H9 (cell line): Measurements from ENCODE around the gene RADIL. TPM values are rescaled to one million over a fixed set of nuclear protein-coding genes. Genes with fewer than 3 reads are reported as not detected.

ENCODE experiments used
- DNase-seq: peaks from one replicate; pipeline ENCODE4 v3.0.0-alpha.2; 2017
- H2AFZ ChIP-seq: one replicate; pipeline ENCODE4 v1.6.1; 2013; ENCODE audit warnings: mild to moderate bottlenecking, low read length, control low read depth, moderate library complexity
- H2AK5ac ChIP-seq: 2 replicates; pipeline ENCODE4 v1.6.1; 2013; ENCODE audit warnings: low read length, control low read depth, mixed read lengths; ENCODE audit not compliant: insufficient read length
- H2BK120ac ChIP-seq: one replicate; pipeline ENCODE4 v1.6.1; 2013; ENCODE audit warnings: low read depth, mild to moderate bottlenecking, low read length, control low read depth, inconsistent platforms; ENCODE audit not compliant: poor library complexity, severe bottlenecking
- H2BK12ac ChIP-seq: 2 replicates; pipeline ENCODE4 v1.6.1; 2013; ENCODE audit warnings: low read length, control low read depth, mixed read lengths, low read depth; ENCODE audit not compliant: insufficient read length
- H2BK15ac ChIP-seq: 2 replicates; pipeline ENCODE4 v1.6.1; 2013; ENCODE audit warnings: low read depth, low read length, control low read depth
- H2BK20ac ChIP-seq: one replicate; pipeline ENCODE4 v1.6.1; 2013; ENCODE audit warnings: low read depth, mild to moderate bottlenecking, low read length, control low read depth, inconsistent platforms; ENCODE audit not compliant: poor library complexity, severe bottlenecking
- H2BK5ac ChIP-seq: 2 replicates; pipeline ENCODE4 v1.6.1; 2013; ENCODE audit warnings: low read length, control low read depth, mixed read lengths; ENCODE audit not compliant: insufficient read length
- H3K14ac ChIP-seq: 2 replicates; pipeline ENCODE4 v1.6.1; 2013; ENCODE audit warnings: low read length, control low read depth; ENCODE audit not compliant: insufficient read depth
- H3K18ac ChIP-seq: 2 replicates; pipeline ENCODE4 v1.6.1; 2013; ENCODE audit warnings: low read depth, mild to moderate bottlenecking, mixed read lengths, low read length, control low read depth; ENCODE audit not compliant: insufficient read length
- H3K23ac ChIP-seq: 2 replicates; pipeline ENCODE4 v1.6.1; 2013; ENCODE audit warnings: low read length, control low read depth, mixed read lengths, low read depth; ENCODE audit not compliant: insufficient read length
- H3K23me2 ChIP-seq: 2 replicates; pipeline ENCODE4 v1.6.1; 2013; ENCODE audit warnings: low read depth, mild to moderate bottlenecking, mixed read lengths, low read length, control low read depth; ENCODE audit not compliant: insufficient read length, poor library complexity, severe bottlenecking
- H3K27ac ChIP-seq: 2 replicates; pipeline ENCODE4 v1.5.1; 2013; ENCODE audit warnings: low read length, control low read depth, mixed read lengths, low read depth; ENCODE audit not compliant: insufficient read length
- H3K27me3 ChIP-seq: 2 replicates; pipeline ENCODE4 v1.6.1; 2013; ENCODE audit warnings: low read length, control low read depth, inconsistent platforms; ENCODE audit not compliant: insufficient read depth
- H3K4ac ChIP-seq: 2 replicates; pipeline ENCODE4 v1.6.1; 2013; ENCODE audit warnings: low read depth, mild to moderate bottlenecking, control low read depth, inconsistent platforms, low read length, moderate library complexity
- H3K4me1 ChIP-seq: 2 replicates; pipeline ENCODE4 v1.6.1; 2013; ENCODE audit warnings: low read length, control low read depth, inconsistent platforms; ENCODE audit not compliant: insufficient read depth
- H3K4me2 ChIP-seq: 2 replicates; pipeline ENCODE4 v1.6.1; 2013; ENCODE audit warnings: low read length, control low read depth, mixed read lengths; ENCODE audit not compliant: insufficient read length, insufficient read depth
- H3K56ac ChIP-seq: 2 replicates; pipeline ENCODE4 v1.6.1; 2013; ENCODE audit warnings: low read depth, mild to moderate bottlenecking, mixed read lengths, low read length, control low read depth; ENCODE audit not compliant: insufficient read length
- H3K79me1 ChIP-seq: 2 replicates; pipeline ENCODE4 v1.6.1; 2013; ENCODE audit warnings: low read depth, mild to moderate bottlenecking, moderate library complexity, low read length, control low read depth, inconsistent platforms; ENCODE audit not compliant: insufficient read depth, poor library complexity, severe bottlenecking
- H3K79me2 ChIP-seq: 2 replicates; pipeline ENCODE4 v1.6.1; 2013; ENCODE audit warnings: low read length, control low read depth, inconsistent platforms; ENCODE audit not compliant: insufficient read depth
- H3K9ac ChIP-seq: 2 replicates; pipeline ENCODE4 v1.6.1; 2013; ENCODE audit warnings: low read length, control low read depth, mixed read lengths; ENCODE audit not compliant: insufficient read length; ENCODE audit errors: extremely low read depth
- H3K9me3 ChIP-seq: one replicate; pipeline ENCODE4 v1.6.1; 2013; ENCODE audit warnings: low read depth, low read length, inconsistent platforms; ENCODE audit not compliant: control insufficient read depth
- H3T11ph ChIP-seq: one replicate; pipeline ENCODE4 v1.6.1; 2013; ENCODE audit warnings: mild to moderate bottlenecking, low read length, control low read depth, inconsistent platforms
- H4K20me1 ChIP-seq: one replicate; pipeline ENCODE4 v1.6.1; 2013; ENCODE audit not compliant: control insufficient read depth, insufficient read length, insufficient read depth
- H4K5ac ChIP-seq: 2 replicates; pipeline ENCODE4 v1.6.1; 2013; ENCODE audit warnings: low read depth, mild to moderate bottlenecking, mixed read lengths, low read length, control low read depth; ENCODE audit not compliant: insufficient read length
- H4K8ac ChIP-seq: replicated peaks from 2 replicates; pipeline ENCODE4 v1.6.1; 2013; ENCODE audit warnings: low read length, control low read depth, mixed read lengths, low read depth; ENCODE audit not compliant: insufficient read length
- H4K91ac ChIP-seq: 2 replicates; pipeline ENCODE4 v1.6.1; 2013; ENCODE audit warnings: low read depth, mild to moderate bottlenecking, moderate library complexity, mixed read lengths, low read length, control low read depth; ENCODE audit not compliant: insufficient read length
- H3K27ac Mint-ChIP-seq, 3 experiments: 2 replicates in 2 of 3; 3 replicates in 1 of 3; pipeline ENCODE4 v1.8.0; 2020 to 2021; ENCODE audit warnings: mixed read lengths in 3 of 3, mild to moderate bottlenecking in 1 of 3, moderate library complexity in 1 of 3
- H3K27me3 Mint-ChIP-seq: 2 replicates; pipeline ENCODE4 v1.8.0; 2021; ENCODE audit warnings: low read depth, mild to moderate bottlenecking, moderate library complexity, mixed read lengths
- H3K36me3 Mint-ChIP-seq, 3 experiments: 2 replicates in 2 of 3; 3 replicates in 1 of 3; pipeline ENCODE4 v1.8.0; 2020 to 2021; ENCODE audit warnings: low read depth in 3 of 3, mixed read lengths in 3 of 3; ENCODE audit not compliant: insufficient read depth in 1 of 3
- H3K4me1 Mint-ChIP-seq, 2 experiments: 2 replicates each; pipeline ENCODE4 v1.8.0; 2020; ENCODE audit warnings: mixed read lengths in 2 of 2
- H3K4me3 Mint-ChIP-seq, 2 experiments: 2 replicates in 1 of 2; 3 replicates in 1 of 2; pipeline ENCODE4 v1.8.0; 2020 to 2021; ENCODE audit warnings: mild to moderate bottlenecking in 2 of 2, mixed read lengths in 2 of 2, moderate library complexity in 1 of 2
- H3K9me3 Mint-ChIP-seq, 2 experiments: 2 replicates in 1 of 2; 3 replicates in 1 of 2; pipeline ENCODE4 v1.8.0; 2020; ENCODE audit warnings: mild to moderate bottlenecking in 2 of 2, mixed read lengths in 2 of 2, moderate library complexity in 1 of 2
- CTCF ChIP-seq: fragments of 200-600 bp; sonication (generic); conservative IDR thresholded peaks from 3 replicates; pipeline ENCODE4 v1.8.0; 2021; ENCODE audit warnings: antibody characterized with exemption, mild to moderate bottlenecking
- WGBS: extraction: QIAGEN DNeasy Blood & Tissue Kit; methylation state at CpG from one replicate; pipeline ENCODE4 v1.1.7; 2013; ENCODE audit warnings: missing lambda C conversion rate, low lambda C conversion rate, mixed read lengths; ENCODE audit not compliant: insufficient read length; ENCODE audit errors: extremely low coverage; 5-methylcytosine and 5-hydroxymethylcytosine counted together
- total RNA-seq: library from RNA; stranded (reverse); gene quantifications from 2 replicates; pipeline ENCODE4 v1.2.1, GENCODE V29; 2021

RADIL gene
- total RNA-seq, 1 experiment from 2014 or later: 4.7 TPM

DNA sequence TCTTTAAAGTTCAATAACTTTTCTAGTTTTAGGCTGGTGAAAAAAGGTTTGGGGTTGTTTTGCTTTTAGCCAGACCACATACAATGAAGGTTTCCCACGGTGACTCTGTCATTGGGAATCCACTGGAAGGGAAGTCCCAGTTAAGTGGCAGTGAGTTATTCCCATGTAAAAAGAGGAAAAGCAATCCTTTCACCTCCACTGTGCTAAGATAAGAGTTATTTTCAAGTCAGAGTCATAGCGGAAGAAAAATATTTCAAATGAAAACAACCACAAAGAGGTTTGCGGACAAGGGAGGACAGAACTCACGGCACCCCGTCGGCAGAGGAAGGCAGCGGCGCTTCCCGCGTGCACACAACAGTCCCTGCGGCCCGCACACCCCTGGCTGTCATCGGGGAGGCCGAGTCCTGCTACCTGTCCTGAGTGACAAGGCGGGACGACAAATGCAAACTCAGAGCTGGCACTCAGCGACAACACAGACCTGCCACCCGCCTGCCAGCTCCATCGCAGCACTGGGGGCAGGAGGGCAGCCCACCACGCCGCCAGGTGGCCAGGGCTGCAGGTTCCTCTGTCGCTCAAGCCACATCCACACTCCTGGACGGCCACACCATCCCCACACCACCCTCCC is 12.3 kb downstream of the RADIL start:
- no peak overlapping the region for H3K4me2 ChIP-seq
- no peak overlapping the region for H2BK15ac ChIP-seq
- no peak for TF ChIP-seq CTCF
- H3K56ac ChIP-seq: no peak overlapping the region
- no peak overlapping the region for H4K91ac ChIP-seq
- H3K4ac ChIP-seq: no peak overlapping the region
- H3K27me3 Mint-ChIP-seq: no peaks in the 10 kb centered on the region
- no peak overlapping the region for H4K8ac ChIP-seq
- no peaks in the 10 kb centered on the region for H3K79me1 ChIP-seq
- no peaks in the 10 kb centered on the region for H4K20me1 ChIP-seq
- peaks cover 9 to 20% of the 10 kb centered on the region in 2 experiments for H3K4me1 Mint-ChIP-seq
- DNase-seq: no peak
- H3K9ac ChIP-seq: no peak overlapping the region
- H4K5ac ChIP-seq: no peak overlapping the region
- H2BK12ac ChIP-seq: no peak overlapping the region
- peaks cover 2% of the 10 kb centered on the region in 2 experiments; a peak in 1 of 5 replicates for H3K9me3 Mint-ChIP-seq
- H3K14ac ChIP-seq: peak overlapping the region; percentile 39; the same call in 1 of the 2 replicates
- H2BK20ac ChIP-seq: no peak overlapping the region
- WGBS: no CpG with 5 or more reads among the region's 23 CpGs
- no peak overlapping the region for H3T11ph ChIP-seq
- no peaks in the 10 kb centered on the region for H3K79me2 ChIP-seq
- no peak overlapping the region for H2BK120ac ChIP-seq
- no peaks in the 10 kb centered on the region for H3K27me3 ChIP-seq
- peaks cover 0 to 1% (median 0%) of the 10 kb centered on the region in 3 experiments; a peak in 2 of 7 replicates for H3K36me3 Mint-ChIP-seq
- H3K4me1 ChIP-seq: no peaks in the 10 kb centered on the region
- H3K23ac ChIP-seq: no peak overlapping the region
- no peak overlapping the region for H3K27ac Mint-ChIP-seq
- no peak overlapping the region for H2AFZ ChIP-seq
- H3K23me2 ChIP-seq: no peaks in the 10 kb centered on the region
- H2AK5ac ChIP-seq: no peak overlapping the region
- H3K27ac ChIP-seq: no peak overlapping the region
- H3K4me3 Mint-ChIP-seq: no peak overlapping the region
- no peak overlapping the region for H2BK5ac ChIP-seq
- H3K18ac ChIP-seq: no peak overlapping the region
- no peaks in the 10 kb centered on the region for H3K9me3 ChIP-seq
